ENCODE measurements around the gene EFCC1.

GRCh38 chr3:129058441-129059200 lies 57.5 kb downstream of the EFCC1 start:
- TF ChIP-seq POLR2A (IDR thresholded peaks at IDR 0.05; ENCODE audit: low read depth, low read length) (no peak), POLR2AphosphoS5 (IDR thresholded peaks at IDR 0.05; ENCODE audit: low read depth, low read length) (no peak), TAF1 (IDR thresholded peaks at IDR 0.05; ENCODE audit: low read depth, low read length) (no peak), SPI1 (IDR thresholded peaks at IDR 0.05; ENCODE audit: low read depth, low read length) (no peak), POU2F2 (IDR thresholded peaks at IDR 0.05; ENCODE audit: low read depth, low read length) (no peak), PAX5 (IDR thresholded peaks at IDR 0.05; ENCODE audit: insufficient read depth, low read length, severe bottlenecking) (no peak)
